HepG2 (cell line): ENCODE data around the gene F7. TPM values are rescaled to one million over a fixed set of nuclear protein-coding genes. Genes with fewer than 3 reads are reported as not detected.

Experiments used
- ERF ChIP-seq: IDR thresholded peaks from 2 replicates; pipeline ENCODE4 v1.6.1; 2018; ENCODE audit warnings: missing biosample characterization, missing genetic modification reagents
- HNRNPUL1 ChIP-seq: fragments of 200-400 bp; formaldehyde crosslinking; IDR thresholded peaks from 2 replicates; pipeline ENCODE4 v1.6.1; 2017; ENCODE audit warnings: low read depth, mild to moderate bottlenecking, low read length, moderate library complexity
- JUND ChIP-seq: sonication (generic); formaldehyde crosslinking; IDR thresholded peaks from 2 replicates; pipeline ENCODE4 v1.8.0; 2022; ENCODE audit warnings: mild to moderate bottlenecking, missing genetic modification reagents
- PAWR ChIP-seq: sonication (generic); formaldehyde crosslinking; IDR thresholded peaks from 2 replicates; pipeline ENCODE4 v1.4.0; 2020; ENCODE audit warnings: missing genetic modification reagents, mild to moderate bottlenecking, borderline replicate concordance
- PTBP1 ChIP-seq: fragments of 200-400 bp; formaldehyde crosslinking; IDR thresholded peaks from 2 replicates; pipeline ENCODE4 v1.6.1; 2018; ENCODE audit warnings: low read length, low read depth; ENCODE audit not compliant: poor library complexity, severe bottlenecking
- SOX6 ChIP-seq, 2 experiments: fragments of 450-650 bp in 1 of 2; sonication (generic) in 1 of 2; formaldehyde crosslinking in 1 of 2; IDR thresholded peaks; 2 replicates each; pipeline versions ENCODE4 v1.4.0 to v1.6.1; 2017 to 2020; ENCODE audit warnings: antibody characterized with exemption in 1 of 2, mild to moderate bottlenecking in 1 of 2, missing genetic modification reagents in 1 of 2
- XBP1 ChIP-seq: sonication (generic); formaldehyde crosslinking; IDR thresholded peaks from 2 replicates; pipeline ENCODE4 v1.5.0; 2020; ENCODE audit warnings: missing genetic modification reagents
- XRCC5 ChIP-seq: fragments of 200-400 bp; formaldehyde crosslinking; optimal IDR thresholded peaks from 2 replicates; pipeline ENCODE3; 2017; ENCODE audit warnings: mild to moderate bottlenecking, low read length
- ZBTB38 ChIP-seq: sonication (generic); formaldehyde crosslinking; IDR thresholded peaks from 2 replicates; pipeline ENCODE4 v1.5.1; 2020; ENCODE audit warnings: mild to moderate bottlenecking, missing genetic modification reagents
- ZNF292 ChIP-seq: sonication (generic); formaldehyde crosslinking; IDR thresholded peaks from 2 replicates; pipeline ENCODE4 v1.8.1; 2022; ENCODE audit warnings: mild to moderate bottlenecking, low read depth, missing genetic modification reagents, borderline replicate concordance
- ZNF550 ChIP-seq: sonication (generic); formaldehyde crosslinking; IDR thresholded peaks from 2 replicates; pipeline ENCODE4 v1.4.0; 2020; ENCODE audit warnings: mild to moderate bottlenecking, missing genetic modification reagents, borderline replicate concordance
- ZNF891 ChIP-seq: sonication (generic); formaldehyde crosslinking; IDR thresholded peaks from 2 replicates; pipeline ENCODE4 v1.5.0; 2020; ENCODE audit warnings: mild to moderate bottlenecking, missing genetic modification reagents
- polyA plus RNA-seq, 8 experiments: library from polyadenylated mRNA; depleted of rRNA in 3 of 8; stranded (reverse) in 7 of 8; unstranded in 1 of 8; fragments of >200 nt; fragmentation: Illumina TruSeq in 4 of 8; extraction: Trizol in 4 of 8; gene quantifications; 2 replicates each; pipeline versions ENCODE4 v1.2.1 to v1.2.3, GENCODE V29; 2011 to 2016; ENCODE audit warnings: low read depth in 4 of 8, missing spikeins in 1 of 8, mixed read lengths in 1 of 8; ENCODE audit not compliant: insufficient read depth in 1 of 8
- total RNA-seq, 5 experiments: library from RNA; depleted of rRNA; stranded (reverse); fragments of >200 nt; fragmentation: Illumina TruSeq; extraction: Trizol; gene quantifications; 2 replicates each; pipeline ENCODE4 v1.2.3, GENCODE V29; 2016; ENCODE audit warnings: low read depth in 1 of 5
- TF ChIP-seq, protein P1 (sequence below): sonication (generic); formaldehyde crosslinking; IDR thresholded peaks from 2 replicates; pipeline ENCODE4 v1.8.1; 2022; ENCODE audit warnings: low read depth, mild to moderate bottlenecking, missing genetic modification reagents
- TF ChIP-seq, protein P2 (sequence below): sonication (generic); formaldehyde crosslinking; IDR thresholded peaks from 2 replicates; pipeline ENCODE4 v1.4.0; 2020; ENCODE audit warnings: missing genetic modification reagents
- TF ChIP-seq, protein P3 (sequence below): sonication (generic); formaldehyde crosslinking; IDR thresholded peaks from 2 replicates; pipeline ENCODE4 v1.5.1; 2020; ENCODE audit warnings: mild to moderate bottlenecking, missing genetic modification reagents, borderline replicate concordance
- TF ChIP-seq, protein P4 (sequence below): sonication (generic); formaldehyde crosslinking; IDR thresholded peaks from 2 replicates; pipeline ENCODE4 v1.5.0; 2020; ENCODE audit warnings: missing genetic modification reagents

F7 gene
- total and polyA plus RNA-seq, 2 of the 13 experiments (the other 11 are each of a cell fraction or from before 2014, with no cell fraction given), result 12.6 to 26.5 TPM

DNA sequence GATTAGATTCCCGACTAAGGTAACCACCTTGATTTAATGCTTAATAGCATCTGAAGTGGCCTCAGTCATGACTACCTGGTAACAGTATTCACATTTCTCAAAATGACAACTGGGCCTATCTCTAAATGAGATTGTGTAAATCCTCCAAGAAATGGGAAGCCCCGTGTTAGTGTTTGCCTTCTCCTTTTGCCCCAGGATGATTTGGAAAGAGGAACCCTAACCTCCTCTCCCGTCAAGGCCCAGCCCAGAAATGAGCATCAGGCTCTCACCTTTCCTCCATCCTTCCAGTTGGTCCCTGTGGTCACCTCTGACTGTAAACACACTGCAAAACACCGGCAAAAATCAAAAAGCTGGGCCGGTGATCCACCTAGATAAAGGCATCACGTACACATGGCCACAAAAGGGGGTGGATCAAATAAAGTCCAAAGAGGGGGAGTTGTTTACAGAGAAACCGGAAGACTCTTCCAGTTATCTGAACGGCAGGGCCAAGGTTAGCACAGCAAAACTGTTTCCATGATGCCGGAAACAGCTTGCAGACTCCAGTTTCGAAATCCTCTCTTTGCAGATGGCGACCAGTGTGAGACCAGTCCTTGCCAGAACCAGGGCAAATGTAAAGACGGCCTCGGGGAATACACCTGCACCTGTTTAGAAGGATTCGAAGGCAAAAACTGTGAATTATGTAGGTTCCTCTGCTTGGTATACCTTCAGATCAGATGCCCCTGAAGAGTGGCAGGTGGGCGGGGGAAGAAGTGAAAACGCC lies 33.4 kb downstream of the F7 start (continued):
- no peak for TF ChIP-seq HNRNPUL1
- no peak for TF ChIP-seq PAWR (CRISPR knock-in tag)
- TF ChIP-seq ZNF550 (CRISPR knock-in tag), result no peak
- TF ChIP-seq, protein P1, sequence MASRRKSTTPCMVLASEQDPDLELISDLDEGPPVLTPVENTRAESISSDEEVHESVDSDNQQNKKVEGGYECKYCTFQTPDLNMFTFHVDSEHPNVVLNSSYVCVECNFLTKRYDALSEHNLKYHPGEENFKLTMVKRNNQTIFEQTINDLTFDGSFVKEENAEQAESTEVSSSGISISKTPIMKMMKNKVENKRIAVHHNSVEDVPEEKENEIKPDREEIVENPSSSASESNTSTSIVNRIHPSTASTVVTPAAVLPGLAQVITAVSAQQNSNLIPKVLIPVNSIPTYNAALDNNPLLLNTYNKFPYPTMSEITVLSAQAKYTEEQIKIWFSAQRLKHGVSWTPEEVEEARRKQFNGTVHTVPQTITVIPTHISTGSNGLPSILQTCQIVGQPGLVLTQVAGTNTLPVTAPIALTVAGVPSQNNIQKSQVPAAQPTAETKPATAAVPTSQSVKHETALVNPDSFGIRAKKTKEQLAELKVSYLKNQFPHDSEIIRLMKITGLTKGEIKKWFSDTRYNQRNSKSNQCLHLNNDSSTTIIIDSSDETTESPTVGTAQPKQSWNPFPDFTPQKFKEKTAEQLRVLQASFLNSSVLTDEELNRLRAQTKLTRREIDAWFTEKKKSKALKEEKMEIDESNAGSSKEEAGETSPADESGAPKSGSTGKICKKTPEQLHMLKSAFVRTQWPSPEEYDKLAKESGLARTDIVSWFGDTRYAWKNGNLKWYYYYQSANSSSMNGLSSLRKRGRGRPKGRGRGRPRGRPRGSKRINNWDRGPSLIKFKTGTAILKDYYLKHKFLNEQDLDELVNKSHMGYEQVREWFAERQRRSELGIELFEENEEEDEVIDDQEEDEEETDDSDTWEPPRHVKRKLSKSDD (CRISPR knock-in tag), result peak; percentile 70; the same call in 1 of the 2 replicates
- TF ChIP-seq JUND (CRISPR knock-in tag), result no peak
- TF ChIP-seq, protein P2, sequence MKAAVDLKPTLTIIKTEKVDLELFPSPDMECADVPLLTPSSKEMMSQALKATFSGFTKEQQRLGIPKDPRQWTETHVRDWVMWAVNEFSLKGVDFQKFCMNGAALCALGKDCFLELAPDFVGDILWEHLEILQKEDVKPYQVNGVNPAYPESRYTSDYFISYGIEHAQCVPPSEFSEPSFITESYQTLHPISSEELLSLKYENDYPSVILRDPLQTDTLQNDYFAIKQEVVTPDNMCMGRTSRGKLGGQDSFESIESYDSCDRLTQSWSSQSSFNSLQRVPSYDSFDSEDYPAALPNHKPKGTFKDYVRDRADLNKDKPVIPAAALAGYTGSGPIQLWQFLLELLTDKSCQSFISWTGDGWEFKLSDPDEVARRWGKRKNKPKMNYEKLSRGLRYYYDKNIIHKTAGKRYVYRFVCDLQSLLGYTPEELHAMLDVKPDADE (CRISPR knock-in tag), result no peak
- TF ChIP-seq, protein P3, sequence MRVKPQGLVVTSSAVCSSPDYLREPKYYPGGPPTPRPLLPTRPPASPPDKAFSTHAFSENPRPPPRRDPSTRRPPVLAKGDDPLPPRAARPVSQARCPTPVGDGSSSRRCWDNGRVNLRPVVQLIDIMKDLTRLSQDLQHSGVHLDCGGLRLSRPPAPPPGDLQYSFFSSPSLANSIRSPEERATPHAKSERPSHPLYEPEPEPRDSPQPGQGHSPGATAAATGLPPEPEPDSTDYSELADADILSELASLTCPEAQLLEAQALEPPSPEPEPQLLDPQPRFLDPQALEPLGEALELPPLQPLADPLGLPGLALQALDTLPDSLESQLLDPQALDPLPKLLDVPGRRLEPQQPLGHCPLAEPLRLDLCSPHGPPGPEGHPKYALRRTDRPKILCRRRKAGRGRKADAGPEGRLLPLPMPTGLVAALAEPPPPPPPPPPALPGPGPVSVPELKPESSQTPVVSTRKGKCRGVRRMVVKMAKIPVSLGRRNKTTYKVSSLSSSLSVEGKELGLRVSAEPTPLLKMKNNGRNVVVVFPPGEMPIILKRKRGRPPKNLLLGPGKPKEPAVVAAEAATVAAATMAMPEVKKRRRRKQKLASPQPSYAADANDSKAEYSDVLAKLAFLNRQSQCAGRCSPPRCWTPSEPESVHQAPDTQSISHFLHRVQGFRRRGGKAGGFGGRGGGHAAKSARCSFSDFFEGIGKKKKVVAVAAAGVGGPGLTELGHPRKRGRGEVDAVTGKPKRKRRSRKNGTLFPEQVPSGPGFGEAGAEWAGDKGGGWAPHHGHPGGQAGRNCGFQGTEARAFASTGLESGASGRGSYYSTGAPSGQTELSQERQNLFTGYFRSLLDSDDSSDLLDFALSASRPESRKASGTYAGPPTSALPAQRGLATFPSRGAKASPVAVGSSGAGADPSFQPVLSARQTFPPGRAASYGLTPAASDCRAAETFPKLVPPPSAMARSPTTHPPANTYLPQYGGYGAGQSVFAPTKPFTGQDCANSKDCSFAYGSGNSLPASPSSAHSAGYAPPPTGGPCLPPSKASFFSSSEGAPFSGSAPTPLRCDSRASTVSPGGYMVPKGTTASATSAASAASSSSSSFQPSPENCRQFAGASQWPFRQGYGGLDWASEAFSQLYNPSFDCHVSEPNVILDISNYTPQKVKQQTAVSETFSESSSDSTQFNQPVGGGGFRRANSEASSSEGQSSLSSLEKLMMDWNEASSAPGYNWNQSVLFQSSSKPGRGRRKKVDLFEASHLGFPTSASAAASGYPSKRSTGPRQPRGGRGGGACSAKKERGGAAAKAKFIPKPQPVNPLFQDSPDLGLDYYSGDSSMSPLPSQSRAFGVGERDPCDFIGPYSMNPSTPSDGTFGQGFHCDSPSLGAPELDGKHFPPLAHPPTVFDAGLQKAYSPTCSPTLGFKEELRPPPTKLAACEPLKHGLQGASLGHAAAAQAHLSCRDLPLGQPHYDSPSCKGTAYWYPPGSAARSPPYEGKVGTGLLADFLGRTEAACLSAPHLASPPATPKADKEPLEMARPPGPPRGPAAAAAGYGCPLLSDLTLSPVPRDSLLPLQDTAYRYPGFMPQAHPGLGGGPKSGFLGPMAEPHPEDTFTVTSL (CRISPR knock-in tag), result peak; percentile 98
- TF ChIP-seq XBP1 (CRISPR knock-in tag), result no peak
- no peak for TF ChIP-seq ZBTB38 (CRISPR knock-in tag)
- no peak for TF ChIP-seq PTBP1
- no peak for TF ChIP-seq ZNF292
- TF ChIP-seq ZNF891 (CRISPR knock-in tag), result no peak
- TF ChIP-seq ERF (CRISPR knock-in tag), result peak; percentile 97
- peak; percentile 68 for TF ChIP-seq XRCC5
- TF ChIP-seq, protein P4, sequence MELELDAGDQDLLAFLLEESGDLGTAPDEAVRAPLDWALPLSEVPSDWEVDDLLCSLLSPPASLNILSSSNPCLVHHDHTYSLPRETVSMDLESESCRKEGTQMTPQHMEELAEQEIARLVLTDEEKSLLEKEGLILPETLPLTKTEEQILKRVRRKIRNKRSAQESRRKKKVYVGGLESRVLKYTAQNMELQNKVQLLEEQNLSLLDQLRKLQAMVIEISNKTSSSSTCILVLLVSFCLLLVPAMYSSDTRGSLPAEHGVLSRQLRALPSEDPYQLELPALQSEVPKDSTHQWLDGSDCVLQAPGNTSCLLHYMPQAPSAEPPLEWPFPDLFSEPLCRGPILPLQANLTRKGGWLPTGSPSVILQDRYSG (CRISPR knock-in tag), result no peak
- no peak for TF ChIP-seq SOX6 (IDR thresholded peaks at IDR 0.05)
- TF ChIP-seq SOX6 (CRISPR knock-in tag; IDR thresholded peaks at IDR 0.05), result peak; percentile 98
